Neural cell (in vitro differentiated cells): Measurements from ENCODE around the gene CNTNAP2. TPM values are rescaled to one million over a fixed set of nuclear protein-coding genes. Genes with fewer than 3 reads are reported as not detected.

Experiments used
- H2AFZ ChIP-seq: fragments of 200-600, 300-800 bp; sonication (generic), shearing (Covaris generic); 2 replicates; pipeline ENCODE4 v1.6.0; 2014; ENCODE audit warnings: low read depth, mild to moderate bottlenecking, antibody characterized with exemption, low read length, moderate library complexity
- H3F3A ChIP-seq: fragments of 200-600 bp; shearing (Covaris generic); 2 replicates; pipeline ENCODE4 v1.6.1; 2016; ENCODE audit warnings: mild to moderate bottlenecking, moderate library complexity, mixed read lengths, antibody characterized with exemption, low read length; ENCODE audit not compliant: insufficient read depth, poor library complexity, severe bottlenecking
- H3K27ac ChIP-seq: fragments of 200-600, 300-800 bp; sonication (generic), shearing (Covaris generic); 2 replicates; pipeline ENCODE4 v1.5.1; 2014; ENCODE audit warnings: mild to moderate bottlenecking, low read length, moderate library complexity
- H3K27me3 ChIP-seq: fragments of 300-800, 200-600 bp; sonication (generic), shearing (Covaris generic); 2 replicates; pipeline ENCODE4 v1.6.0; 2014; ENCODE audit warnings: mild to moderate bottlenecking, low read depth, low read length, moderate library complexity; ENCODE audit not compliant: insufficient read depth
- H3K36me3 ChIP-seq: fragments of 300-800, 200-600 bp; sonication (generic), shearing (Covaris generic); 2 replicates; pipeline ENCODE4 v1.5.1; 2014; ENCODE audit warnings: mild to moderate bottlenecking, antibody characterized with exemption, low read length, moderate library complexity; ENCODE audit not compliant: insufficient read depth
- H3K4me2 ChIP-seq: fragments of 300-800, 200-600 bp; sonication (generic), shearing (Covaris generic); 2 replicates; pipeline ENCODE4 v1.6.0; 2014; ENCODE audit warnings: mild to moderate bottlenecking, low read length
- H3K4me3 ChIP-seq: fragments of 300-800, 200-600 bp; sonication (generic), shearing (Covaris generic); 2 replicates; pipeline ENCODE4 v1.5.1; 2014; ENCODE audit warnings: mild to moderate bottlenecking, low read length, moderate library complexity
- H3K79me2 ChIP-seq: fragments of 200-600 bp; shearing (Covaris generic); replicated peaks from 2 replicates; pipeline ENCODE4 v1.6.0; 2014; ENCODE audit warnings: mild to moderate bottlenecking, low read length, moderate library complexity; ENCODE audit not compliant: insufficient read depth
- H3K9ac ChIP-seq: fragments of 300-800, 200-600 bp; sonication (generic), shearing (Covaris generic); 2 replicates; pipeline ENCODE4 v1.6.1; 2016; ENCODE audit warnings: mild to moderate bottlenecking, low read length, mixed read lengths
- H3K9me2 ChIP-seq: fragments of 200-600 bp; shearing (Covaris generic); 2 replicates; pipeline ENCODE4 v1.6.1; 2016; ENCODE audit warnings: mild to moderate bottlenecking, low read length, mixed read lengths; ENCODE audit not compliant: insufficient read depth
- H3K9me3 ChIP-seq: fragments of 200-600, 300-800 bp; sonication (generic), shearing (Covaris generic); 2 replicates; pipeline ENCODE4 v1.6.1; 2016; ENCODE audit warnings: mild to moderate bottlenecking, mixed run types, low read length, moderate library complexity, mixed read lengths
- H4K20me1 ChIP-seq: fragments of 200-600 bp; shearing (Covaris generic); 2 replicates; pipeline ENCODE4 v1.6.1; 2016; ENCODE audit warnings: mild to moderate bottlenecking, mixed run types; ENCODE audit not compliant: insufficient read depth
- EP300 ChIP-seq: fragments of 450-650 bp; conservative IDR thresholded peaks from 2 replicates; pipeline ENCODE4 v1.6.1; 2014; ENCODE audit warnings: antibody characterized with exemption, mild to moderate bottlenecking, moderate library complexity; ENCODE audit not compliant: poor library complexity, severe bottlenecking
- EZH2 ChIP-seq: fragments of 200-600, 300-800 bp; shearing (Covaris generic), sonication (generic); IDR thresholded peaks from 2 replicates; pipeline ENCODE4 v1.6.1; 2014; ENCODE audit warnings: antibody characterized with exemption, low read length, borderline replicate concordance, mild to moderate bottlenecking; ENCODE audit not compliant: insufficient read depth, poor library complexity, severe bottlenecking
- MXI1 ChIP-seq: fragments of 450-650 bp; conservative IDR thresholded peaks from 2 replicates; pipeline ENCODE4 v1.6.1; 2014; ENCODE audit warnings: antibody characterized with exemption, mild to moderate bottlenecking; ENCODE audit not compliant: poor library complexity, severe bottlenecking
- POLR2AphosphoS5 ChIP-seq: IDR thresholded peaks from 2 replicates; pipeline ENCODE4 v1.6.1; 2012
- RAD21 ChIP-seq: fragments of 450-650 bp; conservative IDR thresholded peaks from 2 replicates; pipeline ENCODE4 v1.6.1; 2014; ENCODE audit warnings: antibody characterized with exemption, mild to moderate bottlenecking, moderate library complexity
- SMC3 ChIP-seq: fragments of 450-650 bp; conservative IDR thresholded peaks from 2 replicates; pipeline ENCODE4 v1.6.1; 2014; ENCODE audit warnings: antibody characterized with exemption, mild to moderate bottlenecking, moderate library complexity; ENCODE audit not compliant: poor library complexity
- TAF1 ChIP-seq: IDR thresholded peaks from 2 replicates; pipeline ENCODE4 v1.6.1; 2012; ENCODE audit warnings: low read depth
- polyA plus RNA-seq: library from polyadenylated mRNA; depleted of rRNA; stranded (reverse); fragments of >200 nt; gene quantifications from 2 replicates; pipeline ENCODE4 v1.2.3, GENCODE V29; 2014
- TF ChIP-seq, protein P1 (sequence below): fragments of 450-650 bp; IDR thresholded peaks from 2 replicates; pipeline ENCODE4 v1.5.1; 2014; ENCODE audit warnings: antibody characterized with exemption, mild to moderate bottlenecking, moderate library complexity; ENCODE audit not compliant: poor library complexity, severe bottlenecking
- TF ChIP-seq, protein P2 (sequence below): IDR thresholded peaks from 2 replicates; pipeline ENCODE4 v1.6.1; 2012; ENCODE audit warnings: borderline replicate concordance

The CNTNAP2 gene
- polyA plus RNA-seq, 1 donor from 2014 or later = 276 TPM

- H3K79me2 ChIP-seq = peaks cover 56% of the 10 kb centered on the region
- H3K9me2 ChIP-seq = no peaks in the 10 kb centered on the region
- peak overlapping the region; percentile 52 for H3K4me3 ChIP-seq
- peak overlapping the region; percentile 97 for H3K27ac ChIP-seq
- peak overlapping the region; percentile 74 for H3K4me2 ChIP-seq
- TF ChIP-seq SMC3 = no peak
- TF ChIP-seq POLR2AphosphoS5 = peak; percentile 83
- peak; percentile 92 for TF ChIP-seq EP300
- TF ChIP-seq, protein P1, sequence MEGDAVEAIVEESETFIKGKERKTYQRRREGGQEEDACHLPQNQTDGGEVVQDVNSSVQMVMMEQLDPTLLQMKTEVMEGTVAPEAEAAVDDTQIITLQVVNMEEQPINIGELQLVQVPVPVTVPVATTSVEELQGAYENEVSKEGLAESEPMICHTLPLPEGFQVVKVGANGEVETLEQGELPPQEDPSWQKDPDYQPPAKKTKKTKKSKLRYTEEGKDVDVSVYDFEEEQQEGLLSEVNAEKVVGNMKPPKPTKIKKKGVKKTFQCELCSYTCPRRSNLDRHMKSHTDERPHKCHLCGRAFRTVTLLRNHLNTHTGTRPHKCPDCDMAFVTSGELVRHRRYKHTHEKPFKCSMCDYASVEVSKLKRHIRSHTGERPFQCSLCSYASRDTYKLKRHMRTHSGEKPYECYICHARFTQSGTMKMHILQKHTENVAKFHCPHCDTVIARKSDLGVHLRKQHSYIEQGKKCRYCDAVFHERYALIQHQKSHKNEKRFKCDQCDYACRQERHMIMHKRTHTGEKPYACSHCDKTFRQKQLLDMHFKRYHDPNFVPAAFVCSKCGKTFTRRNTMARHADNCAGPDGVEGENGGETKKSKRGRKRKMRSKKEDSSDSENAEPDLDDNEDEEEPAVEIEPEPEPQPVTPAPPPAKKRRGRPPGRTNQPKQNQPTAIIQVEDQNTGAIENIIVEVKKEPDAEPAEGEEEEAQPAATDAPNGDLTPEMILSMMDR = no peak
- TF ChIP-seq, protein P2, sequence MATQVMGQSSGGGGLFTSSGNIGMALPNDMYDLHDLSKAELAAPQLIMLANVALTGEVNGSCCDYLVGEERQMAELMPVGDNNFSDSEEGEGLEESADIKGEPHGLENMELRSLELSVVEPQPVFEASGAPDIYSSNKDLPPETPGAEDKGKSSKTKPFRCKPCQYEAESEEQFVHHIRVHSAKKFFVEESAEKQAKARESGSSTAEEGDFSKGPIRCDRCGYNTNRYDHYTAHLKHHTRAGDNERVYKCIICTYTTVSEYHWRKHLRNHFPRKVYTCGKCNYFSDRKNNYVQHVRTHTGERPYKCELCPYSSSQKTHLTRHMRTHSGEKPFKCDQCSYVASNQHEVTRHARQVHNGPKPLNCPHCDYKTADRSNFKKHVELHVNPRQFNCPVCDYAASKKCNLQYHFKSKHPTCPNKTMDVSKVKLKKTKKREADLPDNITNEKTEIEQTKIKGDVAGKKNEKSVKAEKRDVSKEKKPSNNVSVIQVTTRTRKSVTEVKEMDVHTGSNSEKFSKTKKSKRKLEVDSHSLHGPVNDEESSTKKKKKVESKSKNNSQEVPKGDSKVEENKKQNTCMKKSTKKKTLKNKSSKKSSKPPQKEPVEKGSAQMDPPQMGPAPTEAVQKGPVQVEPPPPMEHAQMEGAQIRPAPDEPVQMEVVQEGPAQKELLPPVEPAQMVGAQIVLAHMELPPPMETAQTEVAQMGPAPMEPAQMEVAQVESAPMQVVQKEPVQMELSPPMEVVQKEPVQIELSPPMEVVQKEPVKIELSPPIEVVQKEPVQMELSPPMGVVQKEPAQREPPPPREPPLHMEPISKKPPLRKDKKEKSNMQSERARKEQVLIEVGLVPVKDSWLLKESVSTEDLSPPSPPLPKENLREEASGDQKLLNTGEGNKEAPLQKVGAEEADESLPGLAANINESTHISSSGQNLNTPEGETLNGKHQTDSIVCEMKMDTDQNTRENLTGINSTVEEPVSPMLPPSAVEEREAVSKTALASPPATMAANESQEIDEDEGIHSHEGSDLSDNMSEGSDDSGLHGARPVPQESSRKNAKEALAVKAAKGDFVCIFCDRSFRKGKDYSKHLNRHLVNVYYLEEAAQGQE = peak; percentile 99
- peaks cover 21% of the 10 kb centered on the region for H3F3A ChIP-seq
- peak overlapping the region; percentile 70 for H3K9ac ChIP-seq
- H3K36me3 ChIP-seq = no peaks in the 10 kb centered on the region
- H3K27me3 ChIP-seq = no peaks in the 10 kb centered on the region
- H4K20me1 ChIP-seq = no peaks in the 10 kb centered on the region
- H3K9me3 ChIP-seq = no peaks in the 10 kb centered on the region
- no peak overlapping the region for H2AFZ ChIP-seq
These were observed 2280.9 kb downstream of the CNTNAP2 start for GRCh38 chr7:148397551-148397950.

DNA sequence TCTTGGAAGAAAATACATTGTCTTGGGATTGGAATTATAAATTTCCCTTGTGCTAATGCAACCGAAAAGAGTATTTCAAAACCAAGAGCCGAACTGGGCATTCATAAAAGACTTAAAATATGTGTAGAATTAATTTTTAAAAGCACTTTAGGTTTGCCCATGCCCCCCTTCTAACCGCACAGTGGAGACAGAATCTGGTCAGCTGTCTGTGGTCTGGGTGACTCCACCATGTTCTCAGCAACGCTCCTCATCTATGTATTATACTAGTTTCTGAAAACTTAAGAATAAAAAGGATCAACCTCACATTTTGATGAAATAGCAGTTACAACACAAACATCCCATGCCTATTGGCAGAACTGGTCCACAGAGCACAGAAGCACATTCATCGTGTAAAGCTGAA is 2281.4 kb downstream of the CNTNAP2 start:
- Histone ChIP-seq H3K27ac (peak overlapping the region; percentile 97), H3K36me3 (no peaks in the 10 kb centered on the region), H3K79me2 (peaks cover 56% of the 10 kb centered on the region)

More for the DNA sequence above, 2281.4 kb downstream of the CNTNAP2 start:
- Histone ChIP-seq H3F3A (peaks cover 21% of the 10 kb centered on the region), H3K9ac (peak overlapping the region; percentile 70), H3K4me3 (peak overlapping the region; percentile 52), H3K9me2 (no peaks in the 10 kb centered on the region), H2AFZ (no peak overlapping the region), H3K4me2 (peak overlapping the region; percentile 59), H3K9me3 (no peaks in the 10 kb centered on the region), H3K27me3 (no peaks in the 10 kb centered on the region), H4K20me1 (no peaks in the 10 kb centered on the region)
- TF ChIP-seq POLR2AphosphoS5 (no peak), EZH2 (no peak), TAF1 (no peak), RAD21 (no peak), MXI1 (no peak), SMC3 (no peak), EP300 (no peak)
- TF ChIP-seq, protein P1 = no peak
- TF ChIP-seq, protein P2 = no peak
